Endometrial microvascular endothelial cells (primary cell): Measurements from ENCODE around the gene MS4A14. TPM values are rescaled to one million over a fixed set of nuclear protein-coding genes. Genes with fewer than 3 reads are reported as not detected.
"Not testable (repeated sequence)": the region's sequence is repeated elsewhere in the genome, so short reads cannot be mapped to it uniquely, and the experiment has no call there.

Experiments used
- in situ Hi-C: cut with HindIII; loops from 2 replicates; pipeline ENCODE4 v1.10.0; 2017; ENCODE audit warnings: low sequenced_read_pairs, low pct_unique_long_range_greater_than_20kb; ENCODE audit errors: inconsistent ontology term
- total RNA-seq: library from RNA; depleted of rRNA; stranded (reverse); fragments of >200 nt; gene quantifications from one replicate; pipeline ENCODE4 v1.2.3, GENCODE V29; 2015; ENCODE audit errors: inconsistent ontology term

MS4A14 gene
- total RNA-seq, 1 donor from 2014 or later = not detected

DNA sequence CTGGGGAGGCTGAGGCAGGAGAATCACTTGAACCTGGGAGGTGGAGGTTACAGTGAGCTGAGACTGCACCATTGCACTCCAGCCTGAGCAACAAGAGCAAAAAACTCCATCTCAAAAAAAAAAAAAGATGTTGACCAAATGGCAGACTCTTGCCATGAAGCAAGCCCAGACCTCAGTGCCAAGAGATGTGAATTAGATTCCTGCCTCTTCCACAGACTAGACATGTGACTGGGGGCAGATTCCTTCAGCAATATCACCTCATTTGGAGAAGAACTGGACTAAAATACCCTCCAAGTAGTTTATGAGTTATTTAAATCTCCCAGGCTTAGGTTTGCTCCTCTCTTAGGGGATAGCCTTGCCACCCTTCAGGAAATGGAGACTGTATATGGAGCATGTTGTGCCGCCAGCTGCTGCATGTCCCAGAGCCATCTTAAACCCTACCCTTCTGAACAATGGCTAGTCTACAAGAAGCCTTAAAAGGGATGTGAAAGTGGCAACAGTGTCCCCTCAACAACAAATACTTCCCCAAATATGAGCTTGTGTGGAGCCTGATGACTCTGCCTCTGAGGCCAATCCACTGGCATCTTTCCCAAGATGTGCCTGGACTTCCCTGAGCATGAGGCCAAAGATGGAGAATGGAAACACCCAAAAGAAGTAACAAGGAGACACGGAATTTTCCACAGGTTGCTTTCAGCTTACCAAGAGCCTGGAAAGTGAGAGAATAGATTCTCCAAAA lies 18.7 kb upstream of the MS4A14 start:
- in situ Hi-C loops = no loop called here

DNA sequence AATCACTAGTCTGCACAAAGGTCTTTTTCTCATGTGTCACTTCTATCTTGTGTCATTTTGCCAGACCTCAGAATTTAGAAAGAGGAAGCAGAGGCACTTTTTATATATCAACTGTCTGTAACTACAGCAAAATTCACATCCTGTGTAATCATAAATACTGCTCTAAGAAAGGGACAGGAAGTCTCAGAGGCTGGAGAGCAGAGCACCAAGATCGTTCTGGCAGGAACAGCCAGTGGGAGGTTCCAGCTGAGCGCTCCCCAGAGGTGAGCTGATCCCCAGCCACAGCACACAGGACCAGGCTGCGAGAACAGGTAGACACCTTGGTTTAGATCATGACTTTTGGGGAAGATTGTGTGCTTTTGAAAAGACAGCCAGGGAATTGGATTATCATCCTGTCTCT lies 17.9 kb upstream of the MS4A14 start, which contains the start of gene MS4A7:
MS4A7 (plus strand) TSS at position 179 of the 400 bp plus-strand sequence. CDS start 4,610 bp downstream, outside the sequence.
- in situ Hi-C loops = no loop called here

DNA sequence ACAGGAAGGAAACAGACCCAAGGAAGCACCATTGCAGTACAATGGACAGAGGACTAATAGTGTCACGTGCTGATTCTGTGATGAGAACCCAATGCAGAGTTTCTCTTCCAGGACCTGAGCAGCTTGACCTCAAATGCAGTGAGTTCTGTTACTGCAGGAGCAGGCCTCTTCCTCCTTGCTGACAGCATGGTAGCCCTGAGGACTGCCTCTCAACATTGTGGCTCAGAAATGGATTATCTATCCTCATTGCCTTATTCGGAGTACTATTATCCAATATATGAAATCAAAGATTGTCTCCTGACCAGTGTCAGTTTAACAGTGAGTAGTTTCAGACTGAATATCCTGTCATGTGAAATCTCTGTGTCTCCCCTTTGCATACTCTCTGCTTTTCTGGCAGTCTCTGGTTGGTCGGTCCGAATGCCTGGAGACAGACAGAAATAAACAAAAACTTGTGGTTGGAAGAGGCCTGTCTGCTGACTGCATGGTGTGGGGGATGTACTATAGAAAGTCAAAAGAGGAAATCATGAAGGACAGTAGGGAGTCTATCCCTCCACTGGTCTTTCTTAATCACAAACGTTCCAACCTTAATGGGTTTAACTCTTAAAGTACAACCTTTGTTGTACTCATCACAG lies 6.9 kb upstream of the MS4A14 start:
- in situ Hi-C loops = no loop called here

DNA sequence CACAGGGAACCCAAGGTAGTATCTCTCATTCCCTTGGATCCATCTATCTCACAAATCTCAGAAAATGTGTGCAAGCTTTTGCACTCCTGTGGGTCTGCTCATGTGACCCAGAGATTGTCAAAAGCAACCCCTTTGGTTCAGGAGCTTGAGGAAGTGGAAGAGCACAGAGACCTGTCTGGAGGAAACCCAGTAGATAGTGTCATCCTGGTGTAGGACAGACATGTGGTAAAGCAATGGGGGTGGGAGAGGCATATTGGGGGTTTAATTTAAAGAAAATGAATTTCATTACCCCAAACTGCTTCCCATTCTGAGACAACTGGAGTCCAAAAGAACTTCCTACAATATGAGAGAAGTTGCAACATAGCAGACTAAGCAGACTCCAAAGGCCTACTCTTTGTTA lies 5.8 kb upstream of the MS4A14 start:
- in situ Hi-C loops = no loop called here

DNA sequence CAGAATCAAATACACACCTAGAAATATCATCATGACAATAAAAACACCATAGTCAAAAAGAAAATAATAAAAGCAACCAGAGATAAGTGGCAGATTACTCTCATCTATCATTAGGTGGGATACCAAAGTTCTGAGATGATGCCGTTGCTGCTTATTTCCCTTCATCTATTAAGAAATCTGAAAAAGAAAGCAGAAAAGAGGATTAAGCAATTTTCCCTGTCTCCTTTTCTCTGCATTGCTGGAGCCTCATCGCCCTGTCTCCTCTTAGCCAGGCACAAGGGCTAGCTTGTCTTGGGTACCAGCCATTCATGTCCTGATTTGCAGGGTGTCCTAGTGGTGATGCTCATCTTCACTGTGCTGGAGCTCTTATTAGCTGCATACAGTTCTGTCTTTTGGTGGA lies 3.9 kb upstream of the MS4A14 start:
- in situ Hi-C loops = no loop called here

DNA sequence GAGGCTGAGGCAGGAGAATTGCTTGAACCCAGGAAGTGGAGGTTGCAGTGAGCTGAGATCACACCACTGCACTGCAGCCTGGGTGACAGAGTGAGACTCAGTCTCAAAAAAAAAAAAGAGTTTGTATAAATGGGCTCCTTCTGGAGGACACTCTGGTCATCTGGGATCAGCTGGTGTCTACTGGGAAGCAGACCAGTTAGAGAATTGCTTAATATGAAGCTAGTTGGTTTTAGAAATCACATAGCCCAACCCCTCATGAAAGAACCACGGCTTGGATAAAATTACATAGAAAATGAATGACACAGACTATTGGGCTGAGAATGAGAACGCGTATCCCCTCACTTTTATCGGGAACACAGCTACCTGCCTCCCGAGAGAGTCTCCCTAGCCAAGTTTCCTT lies 3.2 kb upstream of the MS4A14 start:
- in situ Hi-C loops = no loop called here

DNA sequence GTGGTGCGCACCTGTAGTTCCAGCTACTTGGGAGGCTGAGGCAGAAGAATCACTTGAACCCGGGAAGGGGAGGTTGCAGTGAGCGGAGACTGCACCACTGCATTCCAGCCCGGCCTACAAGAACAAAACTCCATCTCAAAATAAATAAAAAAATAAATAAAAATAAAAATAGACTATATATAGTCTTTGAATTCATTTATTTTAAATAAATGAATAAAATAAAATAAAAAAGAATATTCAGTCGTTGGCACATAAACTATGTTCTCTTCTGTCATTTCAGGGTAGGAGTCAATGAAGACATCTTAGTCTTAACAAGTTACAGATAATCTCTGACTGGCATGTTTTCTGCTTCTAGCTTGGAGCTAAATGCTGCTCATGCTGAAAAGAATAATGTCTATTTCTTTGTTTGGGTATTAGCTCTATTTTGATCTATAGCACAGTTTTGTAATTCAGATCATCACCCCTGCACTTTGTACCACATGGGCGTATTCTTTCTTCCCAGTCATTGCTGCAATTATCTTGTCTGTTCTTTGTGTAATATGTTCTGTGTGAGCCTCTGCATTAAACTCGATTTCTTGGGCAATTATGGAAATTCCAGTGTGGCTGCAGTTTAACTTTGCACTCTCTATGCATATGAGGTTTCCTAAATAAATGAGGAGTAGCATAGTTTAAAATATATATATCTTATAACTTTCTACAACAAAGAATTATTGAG lies 1.4 kb upstream of the MS4A14 start:
- in situ Hi-C loops = no loop called here

DNA sequence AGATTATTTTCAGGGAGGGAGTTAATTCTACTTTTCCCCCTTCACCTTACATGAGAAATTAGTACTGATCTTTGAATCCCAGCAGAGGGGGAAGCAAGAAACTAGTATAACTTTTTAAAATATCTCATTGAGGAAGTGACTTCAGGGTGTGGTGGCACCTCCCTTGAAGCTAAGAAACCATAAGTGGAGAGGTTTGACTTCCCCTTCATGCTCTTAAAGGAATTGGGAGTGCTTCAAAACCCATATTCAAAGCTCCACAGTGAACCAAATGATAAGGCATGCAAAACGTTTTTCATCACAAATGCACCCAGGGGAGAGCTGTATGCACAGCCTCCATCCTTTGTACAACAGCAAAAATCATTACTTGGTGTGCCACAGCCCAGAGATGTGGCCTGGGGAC lies 540 bp downstream of the MS4A14 start:
- in situ Hi-C loops = no loop called here

DNA sequence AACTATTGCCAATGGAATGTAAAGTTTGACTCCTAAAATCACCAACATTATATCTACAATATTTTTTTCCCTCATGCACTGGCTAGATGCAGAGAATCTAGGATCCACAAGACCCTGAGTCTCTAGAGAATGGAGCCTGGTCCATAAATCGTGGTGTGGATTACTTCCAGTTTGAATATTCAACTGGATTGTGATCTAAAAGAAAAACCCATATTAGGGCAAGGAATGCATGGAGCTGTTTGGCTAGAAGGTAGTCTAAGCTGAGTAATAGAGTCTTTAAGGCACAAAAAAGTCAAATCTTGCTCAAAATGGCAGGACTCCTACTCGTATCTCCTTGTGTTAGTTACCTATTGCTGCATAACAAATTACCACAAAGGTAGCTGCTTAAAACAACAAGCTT lies 23.8 kb downstream of the MS4A14 start:
- in situ Hi-C loops = no loop called here

DNA sequence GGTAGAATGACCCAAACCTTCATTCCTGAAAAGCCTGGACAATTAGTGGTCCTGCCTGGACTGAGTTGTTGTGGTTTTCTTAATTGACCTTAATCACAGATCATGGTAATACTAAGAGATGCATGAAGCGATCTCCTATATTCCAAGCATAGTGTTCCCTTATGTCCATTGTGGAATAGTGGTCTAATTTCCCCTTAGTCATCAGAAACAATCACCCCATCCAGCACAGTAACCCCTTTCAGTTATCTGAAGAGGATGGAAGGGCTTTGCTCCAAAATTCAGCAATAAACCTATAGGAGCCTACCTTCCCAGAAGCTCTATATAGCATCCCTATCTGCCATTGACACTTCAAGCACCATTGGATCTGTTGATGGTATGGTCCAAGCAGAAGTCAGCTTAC lies 26.4 kb downstream of the MS4A14 start:
- in situ Hi-C loops = no loop called here

DNA sequence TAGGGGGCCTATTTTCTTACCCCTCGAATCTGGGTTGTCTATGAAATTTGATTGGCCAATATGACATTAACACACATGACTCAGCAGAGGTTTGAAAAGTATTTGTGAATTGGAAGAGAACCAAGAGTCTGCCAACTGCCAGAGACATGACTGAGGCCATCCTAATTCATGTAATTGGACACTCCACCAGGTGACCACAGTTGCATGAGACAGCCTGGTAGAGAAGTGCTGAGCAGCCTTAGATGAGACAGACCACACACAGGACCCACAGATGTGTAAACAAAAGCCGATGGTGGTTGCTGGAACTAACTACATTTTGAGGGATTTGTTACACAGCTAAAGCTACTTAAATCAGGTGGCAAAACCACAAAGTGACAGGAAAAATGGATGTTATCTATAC lies 32.3 kb downstream of the MS4A14 start:
- in situ Hi-C loops = no loop called here

DNA sequence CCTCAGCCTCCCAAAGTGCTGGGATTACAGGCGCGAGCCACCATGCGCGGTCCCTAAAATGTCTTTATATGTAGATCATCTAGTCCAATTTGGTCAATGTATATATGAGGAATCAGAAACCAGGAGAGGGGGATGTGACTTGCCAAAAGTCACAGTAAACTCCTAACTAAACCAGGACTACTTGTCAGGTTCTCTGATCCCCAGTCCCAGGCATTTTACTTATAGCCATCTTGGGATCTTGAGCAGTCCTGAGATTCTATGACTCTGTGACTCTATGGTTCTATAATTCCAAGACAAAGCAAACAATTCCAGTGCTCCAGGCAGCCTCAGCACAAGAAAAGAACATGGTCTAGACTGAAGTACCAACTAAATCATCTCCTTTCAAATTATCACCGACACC lies 33.0 kb downstream of the MS4A14 start, which contains the start of gene MS4A5:
MS4A5 (plus strand) TSS at position 301 of the 400 bp plus-strand sequence. CDS start 103 bp downstream, outside the sequence.
- in situ Hi-C loops = no loop called here

DNA sequence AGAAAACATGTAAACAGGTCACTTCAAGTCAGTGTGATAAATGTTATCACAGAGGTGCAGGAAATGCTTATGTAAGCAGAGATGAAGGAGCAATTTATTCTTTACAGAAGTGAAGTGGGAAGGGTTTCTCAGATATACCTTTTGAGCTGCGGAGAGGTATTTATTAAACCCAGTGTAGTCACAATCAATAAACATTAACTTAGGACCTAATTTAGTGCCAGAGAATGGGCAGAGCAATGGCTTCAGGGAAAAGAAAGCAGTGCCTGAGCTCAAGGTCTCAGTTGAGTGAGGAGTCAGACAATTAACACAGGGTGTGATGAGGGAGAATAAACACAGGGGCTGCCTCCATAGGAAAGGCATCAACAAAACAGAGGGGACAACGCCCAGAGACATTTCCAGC lies 35.0 kb downstream of the MS4A14 start:
- in situ Hi-C loops = no loop called here

DNA sequence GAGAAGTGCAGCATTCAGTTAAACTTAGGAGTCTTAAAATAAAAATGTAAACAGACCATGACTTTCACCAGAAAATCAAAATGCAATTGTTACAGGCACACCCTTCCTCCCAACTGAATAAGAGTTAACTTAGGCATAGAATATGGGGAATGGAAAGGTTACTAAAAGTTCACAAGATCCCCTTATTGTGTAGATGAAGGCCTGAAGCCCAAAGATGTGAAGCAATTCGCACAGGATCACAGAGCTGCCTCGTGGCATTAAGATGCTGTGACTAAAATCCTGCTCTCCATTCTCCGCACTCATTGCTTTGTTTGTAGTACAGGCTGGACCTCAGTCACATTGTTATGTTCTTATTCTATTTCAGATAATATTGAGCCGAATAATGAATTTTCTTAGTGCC lies 37.1 kb downstream of the MS4A14 start:
- in situ Hi-C loops = no loop called here

DNA sequence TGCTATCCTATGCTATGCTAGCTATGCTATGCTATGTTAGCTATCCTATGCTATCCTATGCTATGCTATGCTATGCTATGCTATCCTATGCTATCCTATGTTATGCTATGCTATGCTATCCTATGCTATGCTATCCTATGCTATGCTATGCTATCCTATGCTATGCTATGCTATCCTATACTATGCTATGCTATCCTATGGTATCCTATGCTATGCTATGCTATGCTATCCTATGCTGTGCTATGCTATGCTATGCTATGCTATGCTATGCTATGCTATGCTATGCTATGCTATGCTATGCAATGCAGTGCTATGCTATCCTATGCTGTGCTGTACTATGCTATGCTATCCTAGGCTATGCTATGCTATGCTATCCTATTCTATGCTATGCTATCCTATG lies 50.8 kb downstream of the MS4A14 start:
- in situ Hi-C loops = no loop called here

DNA sequence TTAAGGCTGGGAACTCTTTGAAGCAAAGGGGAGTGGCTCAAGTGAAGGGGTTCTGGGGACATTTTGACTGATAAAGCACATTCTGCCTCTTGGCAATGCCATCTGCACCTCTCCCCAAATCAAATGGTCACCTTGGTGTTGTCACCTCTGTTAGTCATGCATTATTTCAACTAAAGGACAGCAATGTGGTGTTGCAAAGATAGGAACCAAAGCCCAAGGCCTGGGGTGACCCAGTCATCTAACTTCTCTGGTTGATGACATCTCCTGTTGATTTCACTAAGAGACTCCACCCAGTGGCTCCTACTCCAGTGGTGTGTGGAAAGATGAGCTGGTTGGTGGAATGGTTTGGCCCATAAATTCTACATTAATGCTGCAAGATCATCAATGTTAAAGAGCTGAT lies 51.6 kb downstream of the MS4A14 start:
- in situ Hi-C loops = no loop called here

DNA sequence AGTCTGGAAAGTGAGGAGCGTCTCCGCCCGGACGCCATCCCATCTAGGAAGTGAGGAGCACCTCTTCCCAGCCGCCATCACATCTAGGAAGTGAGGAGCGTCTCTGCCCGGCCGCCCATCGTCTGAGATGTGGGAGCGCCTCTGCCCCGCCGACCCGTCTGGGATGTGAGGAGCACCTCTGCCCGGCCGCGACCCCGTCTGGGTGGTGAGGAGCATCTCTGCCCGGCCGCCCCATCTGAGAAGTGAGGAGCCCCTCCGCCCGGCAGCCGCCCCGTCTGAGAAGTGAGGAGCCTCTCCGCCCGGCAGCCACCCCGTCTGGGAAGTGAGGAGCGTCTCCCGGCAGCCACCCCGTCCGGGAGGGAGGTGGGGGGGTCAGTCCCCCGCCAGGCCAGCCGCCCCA lies 54.9 kb downstream of the MS4A14 start:
- in situ Hi-C loops = not testable (repeated sequence)

DNA sequence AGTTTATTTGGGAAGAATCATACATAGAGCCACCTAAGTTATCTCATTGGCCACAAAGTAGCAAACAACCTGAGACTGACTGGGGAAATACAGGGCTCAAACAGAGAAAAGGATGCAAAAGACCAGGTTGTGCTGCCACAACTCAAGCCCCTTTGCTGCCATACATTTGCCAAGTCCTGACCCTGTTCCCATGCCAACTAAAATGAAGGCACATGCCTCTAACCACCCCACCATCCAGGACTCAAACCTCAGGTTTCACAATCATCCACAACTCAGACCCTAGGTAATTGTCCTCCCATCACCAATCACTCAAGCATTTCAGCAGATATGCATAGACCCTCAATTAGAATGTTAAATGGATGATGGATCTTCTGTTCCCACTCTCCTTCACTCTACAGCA lies 58.0 kb downstream of the MS4A14 start:
- in situ Hi-C loops = no loop called here

DNA sequence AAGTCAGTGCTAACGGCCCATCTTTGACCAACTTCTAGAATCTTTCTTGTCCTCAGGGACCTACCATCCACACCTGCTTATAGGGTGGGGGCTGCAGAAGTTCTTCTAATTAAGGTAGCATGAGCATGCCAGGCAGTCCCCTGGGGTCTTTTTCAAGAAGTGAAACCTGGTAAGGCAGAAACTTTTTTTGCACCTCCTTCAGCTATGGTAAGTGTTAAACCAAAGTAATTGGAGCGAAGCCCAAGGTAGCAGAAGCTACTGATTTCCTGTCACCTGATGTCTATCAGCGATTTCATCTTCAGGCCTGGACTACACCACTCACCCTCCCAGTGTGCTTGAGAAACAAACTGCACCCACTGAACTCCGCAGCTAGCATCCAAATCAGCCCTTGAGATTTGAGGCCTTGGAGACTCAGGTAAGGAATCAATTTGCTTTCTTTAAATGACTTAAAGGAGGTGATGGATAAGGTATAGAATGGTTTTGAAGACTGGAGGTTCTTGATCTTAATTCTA lies 59.3 kb downstream of the MS4A14 start, which contains the start of gene MS4A1:
MS4A1 (plus strand) TSS at position 317 of the 512 bp plus-strand sequence. CDS start 6,528 bp downstream, outside the sequence.
- in situ Hi-C loops = no loop called here

DNA sequence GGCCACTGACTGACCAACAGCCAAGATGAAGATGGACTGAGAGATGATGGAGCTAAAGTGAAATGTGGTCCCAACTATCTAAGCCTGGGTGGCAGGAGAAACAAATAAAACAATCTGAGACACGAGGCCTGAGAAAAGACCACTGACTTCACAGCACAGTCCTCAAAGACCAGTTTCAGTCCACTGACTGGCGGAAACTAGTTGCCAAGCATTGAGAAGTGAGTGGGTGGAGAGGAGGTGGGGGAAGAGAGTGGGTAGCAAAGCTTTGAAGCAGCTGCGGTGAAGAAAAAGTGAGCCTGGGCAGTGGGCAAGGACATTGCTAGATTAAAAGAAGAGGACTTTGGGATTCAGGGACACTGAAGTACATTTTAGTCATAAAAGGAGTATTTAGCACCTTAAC lies 61.3 kb downstream of the MS4A14 start:
- in situ Hi-C loops = no loop called here
